ENCODE measurements around the gene HPN.
A peak's percentile ranks its signal among the peaks of the same experiment; 100 is the strongest.
"Not testable (repeated sequence)": the region's sequence is repeated elsewhere in the genome, so short reads cannot be mapped to it uniquely, and the experiment has no call there.

The HPN gene

DNA sequence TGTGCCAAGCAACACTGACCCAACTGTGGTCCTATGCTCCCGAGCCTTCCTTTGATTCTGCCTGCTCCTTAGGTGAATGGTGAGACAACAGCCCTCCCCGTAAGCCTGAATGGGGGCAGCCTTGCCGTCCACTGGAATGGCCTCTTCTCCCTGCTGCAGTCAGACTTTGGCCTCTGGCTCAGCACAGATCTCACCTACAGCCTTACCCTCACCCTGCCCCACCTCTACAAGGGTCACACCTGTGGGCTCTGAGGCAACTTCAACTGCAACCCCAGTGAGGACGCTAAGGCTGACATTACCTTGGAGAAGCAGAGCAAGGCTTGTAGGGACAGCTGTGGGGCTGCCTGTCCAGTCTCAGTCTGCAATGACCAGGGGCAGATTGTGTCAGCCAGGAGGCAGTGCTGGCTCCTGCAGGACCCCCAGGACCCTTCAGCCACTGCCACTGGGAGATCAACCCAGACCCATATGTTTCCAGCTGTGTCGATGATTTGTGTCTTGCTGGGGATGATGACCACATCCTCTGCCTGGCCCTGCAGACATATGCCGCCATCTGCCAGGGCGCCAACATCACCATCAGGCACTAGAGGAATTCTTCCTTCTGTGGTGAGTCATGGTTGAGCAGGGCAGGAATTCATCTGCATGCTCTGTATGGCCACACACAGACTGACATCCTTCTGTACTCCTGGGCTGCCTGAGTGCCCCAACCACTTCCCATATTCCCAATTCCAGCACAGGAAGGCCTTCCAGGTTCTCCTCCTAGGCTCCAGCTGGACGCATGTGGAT is 46.8 kb downstream of the HPN start:
- no peak for DNase-seq

DNA sequence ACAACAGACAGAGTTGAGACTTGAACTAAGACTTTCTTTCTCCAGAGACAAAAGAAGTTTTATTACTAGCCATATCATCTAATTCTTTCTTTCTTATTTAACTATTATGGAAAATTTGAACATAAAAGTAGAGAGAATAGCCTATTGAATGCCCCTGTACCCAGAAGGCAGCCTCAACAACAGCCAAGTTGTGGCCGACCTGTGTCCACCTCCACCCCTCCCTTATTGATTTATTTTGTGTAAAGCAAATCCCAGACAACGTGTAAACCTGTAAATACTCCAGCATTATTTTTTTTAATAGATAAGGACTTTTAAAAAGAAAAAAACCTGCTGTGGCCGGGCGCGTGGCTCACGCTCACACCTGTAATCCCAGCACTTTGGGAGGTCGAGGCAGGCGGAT is 48.0 kb downstream of the HPN start:
- DNase-seq = no peak

DNA sequence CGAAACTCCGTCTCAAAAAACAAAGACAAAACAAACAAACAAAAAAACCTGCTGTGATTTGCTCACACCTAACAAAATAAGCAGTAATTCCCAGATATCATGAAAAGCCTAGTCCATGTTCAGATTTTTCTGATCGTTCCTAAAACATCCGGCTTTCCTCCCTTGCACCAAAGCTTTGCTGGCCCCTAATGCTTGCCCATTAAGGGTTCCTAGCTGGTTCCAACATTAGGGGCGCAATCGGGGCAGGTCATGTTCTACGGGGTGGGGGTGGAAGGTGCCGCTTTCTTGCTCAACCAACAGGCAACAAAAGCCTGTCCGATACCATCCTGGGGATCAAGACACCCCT is 48.6 kb downstream of the HPN start:
- DNase-seq = no peak

GRCh38 chr19:35090506-35091214 is 49.1 kb downstream of the HPN start:
- peak; percentile 83 for DNase-seq

- DNase-seq = no peak
Measured at GRCh38 chr19:35093430-35093829, 51.9 kb downstream of the HPN start.

DNA sequence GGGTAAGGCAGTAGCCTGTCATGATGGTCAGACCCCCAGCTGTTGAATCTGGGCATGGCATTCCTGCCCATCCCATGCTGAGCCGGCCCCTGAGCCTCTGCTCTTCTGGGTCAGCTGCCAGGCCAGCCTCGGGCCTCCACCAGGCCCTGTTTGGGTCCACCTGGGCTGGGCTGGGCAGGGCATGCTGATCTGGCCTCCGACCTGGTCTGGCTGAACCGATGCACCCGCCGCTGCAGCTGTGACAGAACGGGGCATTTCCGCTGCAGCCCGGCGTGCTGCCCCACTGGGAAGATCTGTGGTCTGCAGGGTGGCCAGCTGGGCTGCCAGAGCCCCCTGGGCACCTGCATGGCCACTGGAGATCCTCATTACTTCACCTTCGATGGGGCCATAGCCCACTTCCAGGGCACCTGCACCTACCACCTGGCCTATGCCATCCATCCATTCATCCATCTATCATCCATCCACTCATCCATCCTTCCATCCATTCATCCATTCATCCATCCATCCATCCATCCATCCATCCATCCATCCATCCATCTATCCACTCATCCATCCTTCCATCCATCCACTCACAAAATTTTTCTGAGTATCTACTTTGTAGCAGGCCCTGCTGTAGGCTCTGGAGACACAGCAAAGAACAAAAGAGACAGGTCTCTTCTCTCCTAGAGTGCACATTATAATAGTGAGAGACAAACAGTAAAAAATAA is 52.6 kb downstream of the HPN start:
- no peak for DNase-seq

- no peak for DNase-seq
Measured at GRCh38 chr19:35094656-35095055, 53.1 kb downstream of the HPN start.

DNA sequence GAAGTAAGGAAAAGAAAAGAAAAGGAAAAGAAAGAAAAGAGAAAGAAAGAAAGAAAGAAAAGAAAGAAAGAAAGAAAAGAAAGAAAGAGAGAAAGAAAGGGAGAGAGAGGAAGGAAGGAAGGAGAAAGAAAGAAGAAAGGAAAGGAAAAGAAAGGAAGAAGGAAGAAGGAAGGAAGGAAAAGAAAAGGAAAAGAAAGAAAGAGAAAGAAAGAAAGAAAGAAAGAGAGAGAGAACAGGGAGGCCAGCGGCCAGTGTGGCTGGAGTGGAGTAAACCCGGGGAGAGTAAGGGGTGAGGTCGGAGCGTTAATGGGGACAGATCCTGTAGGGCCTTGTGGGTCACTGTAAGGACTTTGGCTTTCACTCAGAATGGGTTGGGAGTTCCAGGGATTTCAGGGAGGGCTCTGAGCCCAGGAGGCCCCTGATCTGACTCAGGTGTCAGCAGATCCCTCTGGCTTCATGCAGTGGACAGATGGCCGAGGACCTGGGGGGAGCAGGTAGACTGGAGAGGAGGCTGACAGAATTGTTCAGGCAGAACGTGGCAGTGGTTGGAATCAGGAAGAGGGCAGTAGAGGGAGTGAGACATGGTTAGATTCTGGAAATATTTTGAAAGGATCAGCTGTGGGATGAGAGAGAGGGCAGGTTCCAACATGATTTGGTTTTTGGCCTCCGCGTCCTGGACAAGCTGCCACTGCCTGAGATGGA is 54.3 kb downstream of the HPN start:
- DNase-seq = no peak

- DNase-seq = no peak
Measured at GRCh38 chr19:35098413-35099049, 57.0 kb downstream of the HPN start.

GRCh38 chr19:35099155-35099896 is 57.8 kb downstream of the HPN start:
- DNase-seq = no peak

DNA sequence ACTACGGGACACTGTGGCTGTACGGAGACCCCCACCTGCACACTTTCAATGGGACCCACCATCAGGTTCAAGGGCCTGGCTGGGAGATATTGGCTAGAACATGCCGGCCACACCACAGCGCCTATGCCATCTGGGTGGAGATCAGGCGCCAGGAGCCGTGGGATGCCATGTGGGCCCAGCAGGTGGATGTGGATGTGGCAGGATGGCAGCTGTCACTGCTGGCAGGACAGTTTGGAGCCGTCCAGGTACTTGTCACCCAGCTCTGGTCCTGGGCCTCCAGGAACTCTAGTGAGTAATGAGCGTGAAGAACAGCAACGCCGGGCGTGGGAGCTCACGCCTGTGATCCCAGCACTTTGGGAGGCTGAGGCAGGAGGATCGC is 58.4 kb downstream of the HPN start:
- no peak for DNase-seq

- DNase-seq = no peak
Measured at GRCh38 chr19:35100588-35101533, 59.3 kb downstream of the HPN start.

DNA sequence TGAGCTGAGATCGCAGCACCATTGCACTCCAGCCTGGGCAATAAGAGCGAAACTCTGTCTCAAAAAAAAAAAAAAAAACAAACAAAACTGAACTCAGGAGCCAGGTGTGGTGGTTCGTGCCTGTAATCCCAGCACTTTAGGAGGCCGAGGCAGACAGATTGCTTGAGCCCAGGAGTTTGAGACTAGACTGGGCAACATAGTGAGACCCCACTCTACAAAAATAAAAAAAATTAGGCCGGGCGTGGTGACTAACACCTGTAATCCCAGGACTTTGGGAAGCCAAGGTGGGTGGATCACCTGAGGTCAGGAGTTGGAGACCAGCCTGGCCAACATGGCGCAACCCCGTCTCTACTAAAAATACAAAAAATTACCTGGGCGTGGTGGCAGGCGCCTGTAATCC is 60.4 kb downstream of the HPN start:
- not testable (repeated sequence) for DNase-seq

- DNase-seq = not testable (repeated sequence)
Measured at GRCh38 chr19:35103614-35104013, 62.1 kb downstream of the HPN start.

DNA sequence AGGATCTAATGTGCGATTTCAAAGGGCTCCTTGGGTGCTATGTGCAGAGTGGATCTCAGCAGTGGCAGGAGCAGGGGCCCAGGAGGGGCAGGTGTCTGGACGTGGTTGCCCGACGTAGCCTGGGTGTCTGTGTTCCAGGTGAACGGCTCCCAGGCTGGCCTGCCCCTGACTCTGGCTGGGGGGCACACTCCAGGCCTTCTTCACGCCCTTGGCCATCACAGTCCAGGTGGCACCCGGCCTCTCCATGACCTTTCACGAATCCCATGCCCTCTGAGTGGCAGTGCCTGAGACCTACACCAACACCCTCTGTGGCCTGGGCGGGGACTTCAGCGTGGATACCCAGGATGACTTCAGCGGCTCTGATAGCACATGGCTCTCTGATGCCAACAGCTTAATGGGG is 62.8 kb downstream of the HPN start:
- DNase-seq = no peak

- DNase-seq = no peak
Measured at GRCh38 chr19:35105047-35105410, 63.5 kb downstream of the HPN start.

- DNase-seq = no peak
Measured at GRCh38 chr19:35105411-35106290, 64.1 kb downstream of the HPN start.

GRCh38 chr19:35106291-35106583 is 64.7 kb downstream of the HPN start:
- no peak for DNase-seq

GRCh38 chr19:35106898-35107541 is 65.5 kb downstream of the HPN start:
- DNase-seq = no peak

GRCh38 chr19:35107545-35107944 is 66.0 kb downstream of the HPN start:
- DNase-seq = no peak

All from retina (tissue), 1 donor.